Inferior parietal cortex (tissue), 1 donor: Measurements from ENCODE around the gene TPM2.

Source experiments
- DNase-seq: peaks from one replicate; pipeline ENCODE4 v3.0.0-alpha.2; 2016; ENCODE audit errors: extremely low spot score

Gene TPM2

DNA sequence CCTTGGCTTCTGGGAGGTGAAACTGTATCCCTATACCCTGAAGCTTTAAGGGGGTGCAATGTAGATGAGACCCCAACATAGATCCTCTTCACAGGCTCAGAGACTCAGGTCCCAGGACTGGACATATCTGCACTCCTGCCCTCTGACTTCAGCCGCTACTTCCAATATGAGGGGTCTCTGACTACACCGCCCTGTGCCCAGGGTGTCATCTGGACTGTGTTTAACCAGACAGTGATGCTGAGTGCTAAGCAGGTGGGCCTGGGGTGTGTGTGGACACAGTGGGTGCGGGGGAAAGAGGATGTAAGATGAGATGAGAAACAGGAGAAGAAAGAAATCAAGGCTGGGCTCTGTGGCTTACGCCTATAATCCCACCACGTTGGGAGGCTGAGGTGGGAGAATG is 10.6 kb downstream of the TPM2 start:
- DNase-seq: no peak

DNA sequence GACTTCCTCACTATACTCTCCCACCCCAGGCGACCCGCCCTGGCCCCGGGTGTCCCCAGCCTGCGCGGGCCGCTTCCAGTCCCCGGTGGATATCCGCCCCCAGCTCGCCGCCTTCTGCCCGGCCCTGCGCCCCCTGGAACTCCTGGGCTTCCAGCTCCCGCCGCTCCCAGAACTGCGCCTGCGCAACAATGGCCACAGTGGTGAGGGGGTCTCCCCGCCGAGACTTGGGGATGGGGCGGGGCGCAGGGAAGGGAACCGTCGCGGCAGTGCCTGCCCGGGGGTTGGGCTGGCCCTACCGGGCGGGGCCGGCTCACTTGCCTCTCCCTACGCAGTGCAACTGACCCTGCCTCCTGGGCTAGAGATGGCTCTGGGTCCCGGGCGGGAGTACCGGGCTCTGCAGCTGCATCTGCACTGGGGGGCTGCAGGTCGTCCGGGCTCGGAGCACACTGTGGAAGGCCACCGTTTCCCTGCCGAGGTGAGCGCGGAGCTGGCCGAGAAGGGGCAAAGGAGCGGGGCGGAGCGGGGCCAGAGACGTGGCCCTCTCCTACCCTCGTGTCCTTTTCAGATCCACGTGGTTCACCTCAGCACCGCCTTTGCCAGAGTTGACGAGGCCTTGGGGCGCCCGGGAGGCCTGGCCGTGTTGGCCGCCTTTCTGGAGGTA is 13.9 kb downstream of the TPM2 start:
- no peak for DNase-seq

DNA sequence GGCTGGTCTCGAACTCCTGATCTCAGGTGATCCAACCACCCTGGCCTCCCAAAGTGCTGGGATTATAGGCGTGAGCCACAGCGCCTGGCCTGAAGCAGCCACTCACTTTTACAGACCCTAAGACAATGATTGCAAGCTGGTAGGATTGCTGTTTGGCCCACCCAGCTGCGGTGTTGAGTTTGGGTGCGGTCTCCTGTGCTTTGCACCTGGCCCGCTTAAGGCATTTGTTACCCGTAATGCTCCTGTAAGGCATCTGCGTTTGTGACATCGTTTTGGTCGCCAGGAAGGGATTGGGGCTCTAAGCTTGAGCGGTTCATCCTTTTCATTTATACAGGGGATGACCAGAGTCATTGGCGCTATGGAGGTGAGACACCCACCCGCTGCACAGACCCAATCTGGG is 14.5 kb downstream of the TPM2 start:
- no peak for DNase-seq

DNA sequence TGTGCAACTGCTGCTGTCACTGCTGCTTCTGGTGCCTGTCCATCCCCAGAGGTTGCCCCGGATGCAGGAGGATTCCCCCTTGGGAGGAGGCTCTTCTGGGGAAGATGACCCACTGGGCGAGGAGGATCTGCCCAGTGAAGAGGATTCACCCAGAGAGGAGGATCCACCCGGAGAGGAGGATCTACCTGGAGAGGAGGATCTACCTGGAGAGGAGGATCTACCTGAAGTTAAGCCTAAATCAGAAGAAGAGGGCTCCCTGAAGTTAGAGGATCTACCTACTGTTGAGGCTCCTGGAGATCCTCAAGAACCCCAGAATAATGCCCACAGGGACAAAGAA is 15.7 kb downstream of the TPM2 start:
- no peak for DNase-seq

DNA sequence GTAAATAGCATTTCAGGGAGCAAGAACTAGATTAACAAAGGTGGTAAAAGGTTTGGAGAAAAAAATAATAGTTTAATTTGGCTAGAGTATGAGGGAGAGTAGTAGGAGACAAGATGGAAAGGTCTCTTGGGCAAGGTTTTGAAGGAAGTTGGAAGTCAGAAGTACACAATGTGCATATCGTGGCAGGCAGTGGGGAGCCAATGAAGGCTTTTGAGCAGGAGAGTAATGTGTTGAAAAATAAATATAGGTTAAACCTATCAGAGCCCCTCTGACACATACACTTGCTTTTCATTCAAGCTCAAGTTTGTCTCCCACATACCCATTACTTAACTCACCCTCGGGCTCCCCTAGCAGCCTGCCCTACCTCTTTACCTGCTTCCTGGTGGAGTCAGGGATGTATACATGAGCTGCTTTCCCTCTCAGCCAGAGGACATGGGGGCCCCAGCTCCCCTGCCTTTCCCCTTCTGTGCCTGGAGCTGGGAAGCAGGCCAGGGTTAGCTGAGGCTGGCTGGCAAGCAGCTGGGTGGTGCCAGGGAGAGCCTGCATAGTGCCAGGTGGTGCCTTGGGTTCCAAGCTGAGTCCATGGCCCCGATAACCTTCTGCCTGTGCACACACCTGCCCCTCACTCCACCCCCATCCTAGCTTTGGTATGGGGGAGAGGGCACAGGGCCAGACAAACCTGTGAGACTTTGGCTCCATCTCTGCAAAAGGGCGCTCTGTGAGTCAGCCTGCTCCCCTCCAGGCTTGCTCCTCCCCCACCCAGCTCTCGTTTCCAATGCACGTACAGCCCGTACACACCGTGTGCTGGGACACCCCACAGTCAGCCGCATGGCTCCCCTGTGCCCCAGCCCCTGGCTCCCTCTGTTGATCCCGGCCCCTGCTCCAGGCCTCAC is 16.3 kb downstream of the TPM2 start, which contains the start of gene CA9:
TSS of gene CA9 (plus strand) at position 797 of the 893 bp plus-strand sequence. CDS start at position 829, 32 bp downstream.
- no peak for DNase-seq

DNA sequence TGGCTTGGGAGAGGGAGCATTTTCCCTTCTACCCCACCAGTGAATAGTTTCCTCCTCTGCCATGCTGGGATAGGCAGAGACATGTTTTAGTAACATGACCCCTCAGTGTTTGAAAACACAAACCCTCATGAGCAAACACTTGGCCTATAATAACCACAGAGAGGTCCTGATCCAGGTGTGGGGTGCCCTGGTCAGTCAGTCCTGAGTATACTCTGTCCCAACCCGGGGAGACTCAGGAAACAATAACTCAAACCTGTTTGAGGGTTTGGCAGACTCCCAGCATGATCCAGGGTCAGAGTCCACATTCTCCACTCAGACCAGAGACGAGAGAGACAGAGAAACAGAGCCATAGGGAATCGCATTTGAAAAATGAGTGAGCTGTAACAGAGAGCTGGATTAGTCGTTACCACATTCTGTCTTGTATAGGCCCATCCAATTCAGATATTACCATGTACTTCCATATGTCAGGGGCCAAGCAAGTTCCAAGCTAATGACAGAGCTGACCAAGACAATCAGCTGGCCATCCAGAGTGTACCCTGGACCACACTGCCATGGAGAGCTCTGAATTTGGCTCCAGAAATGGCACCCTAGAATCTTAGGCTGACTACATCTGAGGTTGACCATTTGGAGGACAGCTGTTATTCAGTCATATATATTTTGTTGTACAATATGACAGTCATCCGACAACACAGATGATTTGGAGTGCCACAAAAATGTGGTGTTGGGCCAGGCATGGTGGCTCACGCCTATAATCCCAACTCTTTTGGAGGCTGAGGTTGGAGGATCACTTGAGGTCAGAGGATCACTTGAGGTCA is 20.2 kb downstream of the TPM2 start:
- no peak for DNase-seq

DNA sequence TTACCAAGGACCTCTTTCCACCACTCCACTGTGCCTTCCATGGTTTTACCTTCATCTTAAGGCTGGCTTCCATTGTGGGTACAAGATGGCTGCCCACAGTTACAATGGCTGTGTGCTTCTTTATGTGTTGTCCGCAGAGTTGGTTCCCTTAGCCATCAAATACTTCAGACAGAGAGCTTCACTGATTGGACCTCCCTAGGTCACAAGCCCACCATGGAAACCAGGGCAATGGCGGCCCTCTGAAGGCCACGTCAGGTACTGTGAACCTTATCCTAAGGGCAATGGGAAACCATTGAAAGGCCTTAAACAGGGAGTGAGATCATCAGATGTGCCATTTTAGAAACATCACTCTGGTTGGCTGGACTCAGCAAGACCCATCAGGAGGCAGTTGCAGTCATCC is 21.8 kb downstream of the TPM2 start:
- no peak for DNase-seq

DNA sequence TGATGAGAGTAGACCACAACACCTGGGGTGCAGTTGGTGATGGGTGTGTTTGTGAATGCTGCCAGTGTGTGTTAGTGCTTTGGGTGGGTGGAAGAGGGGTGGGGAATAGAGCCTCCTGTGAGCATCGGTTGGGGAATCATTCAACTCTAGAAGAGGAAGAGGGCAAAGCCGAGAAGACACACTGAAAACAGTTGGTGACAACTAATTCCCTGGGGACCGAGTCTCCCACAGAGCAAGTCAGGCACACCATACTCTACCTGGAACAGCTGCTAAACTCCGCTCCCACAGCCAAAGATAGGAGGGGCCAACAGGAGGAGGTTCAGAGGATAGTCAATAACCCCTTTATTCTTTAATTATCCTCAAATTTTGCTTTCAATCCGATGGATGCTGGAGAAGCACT is 23.2 kb downstream of the TPM2 start:
- DNase-seq: no peak

DNA sequence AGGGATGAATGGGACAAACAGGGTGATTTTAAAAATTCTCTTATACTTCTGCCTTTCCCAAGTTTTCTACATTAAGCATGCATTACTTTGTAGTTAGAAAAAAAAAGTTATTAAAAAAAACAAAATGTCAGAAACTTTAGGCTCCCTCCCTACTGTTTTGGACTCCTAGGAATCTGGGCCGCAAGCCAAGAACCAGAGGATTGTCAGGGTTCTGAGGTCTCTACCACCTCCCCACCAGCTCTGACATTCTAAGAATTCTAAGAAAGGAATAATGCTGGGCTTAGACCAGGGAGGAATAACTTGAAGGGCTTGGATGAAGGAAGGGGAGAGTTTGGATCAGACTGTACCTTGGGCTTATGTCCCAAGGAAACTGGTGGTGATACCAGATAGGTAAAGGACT is 23.7 kb downstream of the TPM2 start:
- DNase-seq: no peak

DNA sequence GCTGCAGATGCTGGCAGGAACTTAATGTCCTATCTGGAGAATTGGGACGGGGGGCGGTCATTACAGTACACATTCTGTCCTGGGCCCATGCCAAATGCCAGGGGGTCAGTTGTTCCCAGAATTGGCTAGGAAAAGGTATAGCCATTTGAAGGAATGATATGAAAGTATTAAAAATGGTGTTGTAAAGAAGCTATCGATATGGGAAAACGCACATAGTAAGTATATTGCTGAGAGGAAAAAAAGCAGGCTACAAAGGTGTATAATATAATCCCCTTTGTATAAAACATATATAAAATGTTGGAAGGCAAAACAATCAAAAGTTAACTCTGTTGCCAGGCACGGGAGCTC is 24.3 kb downstream of the TPM2 start:
- DNase-seq: no peak

DNA sequence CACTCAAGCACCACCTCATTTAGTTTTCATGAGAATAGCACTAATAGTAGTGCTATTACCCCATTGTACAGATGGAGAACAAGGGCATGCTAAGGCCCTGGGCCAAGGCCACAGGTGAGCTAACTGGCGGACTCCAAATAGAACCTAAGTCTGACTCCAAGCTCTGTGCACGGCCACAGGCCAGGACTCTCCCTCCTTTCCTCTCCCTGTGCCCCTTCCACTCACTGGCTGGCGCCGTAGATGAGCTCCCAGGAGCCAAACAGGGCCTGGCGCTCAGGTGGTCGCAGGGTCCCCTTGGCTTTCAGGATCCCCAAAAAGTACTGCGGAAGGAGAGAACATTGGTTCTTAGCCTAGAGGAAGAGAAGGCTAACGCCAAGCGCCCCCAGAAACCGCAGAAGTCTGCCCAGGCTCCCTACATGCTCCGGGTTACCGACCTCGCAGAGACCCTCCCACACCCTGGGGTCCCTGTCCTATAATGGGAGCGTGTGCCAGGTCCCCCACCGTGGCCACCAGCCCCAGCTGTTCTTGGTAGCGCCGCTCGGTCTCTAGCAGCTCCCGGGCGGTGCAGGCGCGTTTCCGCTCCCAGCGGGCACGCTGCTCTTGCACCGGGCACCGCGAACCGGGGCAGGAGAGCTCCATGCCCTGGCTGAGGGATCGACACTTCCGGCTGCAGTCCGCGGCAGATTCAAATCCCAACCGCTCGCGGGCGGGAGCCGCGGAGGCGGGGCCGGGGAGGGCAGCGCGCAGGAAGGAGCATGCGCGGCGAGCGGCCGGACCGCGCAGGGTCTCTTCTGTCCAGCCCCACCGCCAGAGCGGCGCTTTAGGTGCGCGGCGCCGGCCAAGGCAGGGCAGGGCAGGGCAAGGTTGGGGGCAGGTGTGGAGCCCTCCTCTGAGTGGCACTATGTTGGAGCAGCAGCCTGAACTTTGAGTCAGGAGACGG is 24.9 kb downstream of the TPM2 start, which contains the start of gene ARHGEF39:
TSS of gene ARHGEF39 (minus strand) at position 665 of the 940 bp plus-strand sequence. CDS start at position 639, 26 bp downstream.
- DNase-seq: peak; percentile 67

DNA sequence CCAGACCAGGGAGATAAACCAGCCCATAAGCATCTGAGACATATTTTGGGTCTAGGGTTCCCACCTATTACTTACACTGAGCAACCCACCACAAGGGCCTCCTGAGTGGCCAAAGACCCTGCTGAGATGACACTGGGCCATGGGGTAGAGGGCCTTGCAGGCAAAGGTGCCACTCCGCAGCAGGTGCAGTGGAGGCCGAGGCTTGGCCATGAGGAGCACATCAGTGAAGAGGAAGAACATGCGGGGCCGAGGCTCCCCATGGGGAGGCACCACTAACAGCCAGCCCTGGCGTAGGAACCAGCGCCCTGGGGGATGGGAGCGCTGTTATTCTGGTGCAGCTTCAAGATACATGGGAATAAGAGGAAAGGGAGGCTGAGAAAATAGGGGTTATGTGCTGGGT is 27.3 kb downstream of the TPM2 start:
- no peak for DNase-seq

DNA sequence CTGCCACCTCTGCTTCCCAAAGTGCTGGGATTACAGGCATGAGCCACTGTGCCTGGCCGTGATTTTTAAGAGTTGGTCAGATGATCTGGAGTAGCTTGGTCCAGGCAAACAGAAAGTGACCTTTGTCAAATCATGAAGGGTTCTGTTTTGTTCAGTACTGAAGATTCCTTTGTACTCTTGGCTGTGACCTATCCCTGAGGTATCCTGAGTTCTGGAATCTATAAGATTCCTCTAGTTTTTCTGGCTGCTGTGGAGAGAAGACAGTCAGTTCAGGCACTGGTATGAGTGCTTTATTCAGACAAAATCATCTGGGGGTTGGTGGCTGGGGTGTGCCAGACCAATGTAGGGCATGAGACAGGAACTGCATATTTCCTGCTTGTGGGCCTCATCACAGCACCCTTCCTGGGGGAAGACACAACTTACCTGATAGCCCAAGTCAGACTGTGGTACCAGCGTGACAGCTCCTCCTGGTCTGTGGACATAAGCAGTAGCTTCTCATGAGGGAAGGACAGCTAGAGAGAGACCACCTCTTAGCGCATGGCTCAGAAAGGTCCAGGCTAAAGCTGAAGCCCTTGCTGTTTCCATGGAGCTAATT is 27.9 kb downstream of the TPM2 start:
- DNase-seq: no peak

DNA sequence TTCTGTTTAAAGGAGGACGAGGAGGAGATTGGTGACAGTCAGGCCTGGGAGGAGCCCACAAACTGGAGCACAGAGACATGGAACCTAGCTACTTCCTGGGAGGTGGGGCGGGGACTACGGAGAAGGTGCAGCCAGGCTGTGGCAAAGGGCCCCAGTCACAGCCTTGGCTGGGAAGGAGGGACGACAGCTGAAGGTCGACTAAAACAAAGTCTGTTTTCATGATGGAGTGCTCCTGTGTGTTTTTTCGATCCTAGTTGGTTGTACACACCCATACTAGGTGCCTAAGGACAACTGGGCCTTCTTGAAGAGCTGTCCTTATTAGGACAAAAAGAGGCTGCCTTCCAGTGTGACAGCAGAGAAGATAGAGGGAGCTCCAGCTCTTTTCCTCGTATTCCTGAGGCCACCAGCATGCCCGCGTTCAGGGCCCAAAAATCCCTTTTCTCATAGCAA is 28.7 kb downstream of the TPM2 start:
- peak; percentile 38 for DNase-seq

DNA sequence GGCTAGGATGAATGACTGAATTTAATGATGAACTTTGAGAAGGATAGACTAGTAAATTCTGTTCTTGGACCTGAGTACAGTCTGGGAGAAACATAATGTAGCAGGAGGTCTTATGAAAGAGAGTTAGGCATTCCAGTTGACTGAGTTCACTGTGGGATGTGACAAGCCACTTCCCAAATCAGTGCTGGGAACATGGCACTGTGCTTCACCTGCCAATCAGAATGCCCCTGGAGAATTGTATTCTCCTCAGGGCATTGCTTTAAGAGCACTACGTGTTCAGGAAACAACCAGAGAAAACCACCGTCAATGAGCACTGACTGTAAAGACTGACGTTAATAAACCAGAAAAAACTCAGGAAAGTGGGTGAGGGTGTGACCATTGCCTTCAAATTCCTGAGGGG is 30.4 kb downstream of the TPM2 start:
- no peak for DNase-seq

DNA sequence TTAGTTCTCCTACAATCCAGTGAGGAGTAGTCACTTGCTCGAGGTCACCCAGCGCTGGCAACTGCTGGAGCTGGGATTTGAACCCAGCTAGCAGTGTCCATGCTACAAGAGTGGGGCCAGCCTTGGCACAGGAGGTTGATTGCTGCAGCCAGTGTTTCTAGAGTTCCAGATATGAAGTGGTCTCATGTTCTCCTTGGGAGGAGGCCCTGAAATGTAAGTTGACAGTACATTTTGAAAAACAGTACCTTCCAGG is 30.8 kb downstream of the TPM2 start:
- DNase-seq: peak; percentile 29

DNA sequence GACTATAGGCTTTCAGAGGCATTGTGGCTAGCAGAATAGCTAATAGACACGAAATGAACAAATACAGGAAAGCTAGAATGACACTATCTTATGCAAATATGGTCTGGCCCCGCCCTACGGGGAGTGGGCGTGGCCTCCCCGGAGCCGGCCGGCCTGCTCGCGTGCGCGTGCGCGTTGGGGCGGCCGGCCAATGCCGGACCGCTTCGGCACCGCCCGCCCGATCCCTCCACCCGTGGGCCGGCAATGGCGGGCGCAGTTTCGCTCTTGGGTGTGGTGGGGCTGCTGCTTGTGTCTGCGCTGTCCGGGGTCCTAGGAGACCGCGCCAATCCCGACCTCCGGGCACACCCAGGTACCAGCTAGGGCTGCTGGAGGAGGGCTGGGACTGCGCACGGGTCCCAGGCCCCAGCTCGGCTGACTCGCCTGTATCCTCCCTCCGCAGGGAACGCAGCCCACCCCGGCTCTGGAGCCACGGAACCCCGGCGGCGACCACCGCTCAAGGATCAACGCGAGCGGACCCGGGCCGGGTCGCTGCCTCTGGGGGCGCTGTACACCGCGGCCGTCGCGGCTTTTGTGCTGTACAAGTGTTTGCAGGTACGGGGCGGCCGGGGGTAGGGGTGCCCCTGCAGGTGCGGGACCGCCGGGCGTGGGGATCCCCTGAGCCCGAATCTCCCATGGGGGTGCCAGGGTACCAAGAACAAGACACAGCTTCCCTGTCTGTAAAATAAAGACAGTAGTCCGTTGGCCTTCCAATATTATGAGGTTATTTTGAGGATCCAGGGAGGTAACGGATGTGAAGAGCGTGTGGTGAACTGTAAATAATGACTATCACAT is 31.4 kb downstream of the TPM2 start, which contains the start of gene CCDC107:
TSS of gene CCDC107 (plus strand) at position 156 of the 831 bp plus-strand sequence. CDS start at position 244, 88 bp downstream.
- peak; percentile 90 for DNase-seq

DNA sequence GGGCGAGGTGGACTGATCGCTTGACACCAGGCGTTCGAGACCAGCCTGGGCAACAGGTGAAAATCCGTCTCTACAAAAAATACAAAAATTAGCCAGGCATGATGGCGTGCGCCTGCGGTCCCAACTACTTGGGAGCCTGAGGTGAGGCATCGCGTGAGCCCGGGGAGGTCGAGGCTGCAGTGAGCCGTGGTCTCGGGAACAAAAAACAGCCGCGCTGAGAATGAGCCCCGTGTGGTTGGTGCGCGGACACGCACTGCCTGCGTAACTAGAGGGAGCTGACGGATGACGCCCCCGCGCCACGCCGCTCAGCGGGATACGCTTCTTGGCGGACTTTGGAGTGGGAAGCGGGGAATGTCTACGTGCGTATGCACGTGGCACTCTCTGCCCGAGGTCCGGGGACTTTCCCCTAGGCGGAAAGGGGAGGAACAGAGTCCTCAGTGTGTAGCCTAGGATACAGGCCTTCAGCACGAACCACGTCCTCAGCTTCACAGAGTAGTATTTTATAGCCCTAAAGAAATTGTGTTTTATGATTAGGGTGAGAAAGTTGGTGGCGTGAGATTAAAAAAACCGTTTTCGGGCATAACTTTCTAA is 32.1 kb downstream of the TPM2 start, which contains the start of gene RMRP:
TSS of gene RMRP (minus strand) at position 474 of the 591 bp plus-strand sequence.
- peak; percentile 97 for DNase-seq

DNA sequence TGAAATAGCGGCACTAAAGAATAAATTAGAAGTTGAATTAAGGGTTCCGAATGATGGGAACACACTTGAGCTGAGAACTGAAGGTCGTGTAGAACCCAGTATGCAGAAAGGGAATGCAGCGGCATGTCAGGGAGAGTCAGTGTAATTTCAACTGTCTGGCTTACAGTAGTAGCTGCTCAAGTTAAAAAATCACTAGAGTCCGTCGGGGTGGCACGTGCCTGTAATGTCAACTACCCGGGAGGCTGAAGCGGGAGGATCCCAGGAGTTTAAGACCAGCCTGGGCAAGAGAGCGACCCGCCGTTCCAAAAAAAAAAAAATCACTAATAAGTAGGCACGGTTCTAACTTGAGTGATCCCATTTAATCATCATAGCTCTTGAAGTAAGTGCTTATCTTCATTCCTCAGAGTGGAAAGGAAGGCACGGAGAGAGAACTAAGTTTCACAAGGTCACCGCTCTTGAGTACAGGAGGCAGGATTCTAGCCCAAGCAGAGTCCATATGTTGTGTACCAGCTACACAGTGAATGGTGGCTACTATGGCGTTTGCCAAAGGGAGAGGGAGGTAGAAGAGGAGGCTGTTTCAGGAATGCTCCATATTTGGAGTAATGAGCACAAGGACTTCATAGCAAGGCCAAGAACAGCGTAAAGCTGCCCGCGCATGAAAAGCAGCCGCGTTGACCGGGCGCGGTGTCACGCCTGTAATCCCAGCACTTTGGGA is 32.7 kb downstream of the TPM2 start:
- DNase-seq: peak; percentile 54
